ENCODE data around the gene AP5B1. TPM values are rescaled to one million over a fixed set of nuclear protein-coding genes. Genes with fewer than 3 reads are reported as not detected.
A peak's percentile ranks its signal among the peaks of the same experiment; 100 is the strongest.

The AP5B1 gene
- total and polyA plus RNA-seq, 2 donors from 2014 or later: 6.3 to 18.3 TPM

GRCh38 chr11:65810046-65810868 is 29.5 kb upstream of the AP5B1 start:
- FAIRE-seq (no peak), DNase-seq (peak in 1 of 5 donors; percentile 52)
- Histone ChIP-seq H3K4me1 (ENCODE audit: control insufficient read depth in 2 of 3, insufficient read depth in 2 of 3, low read depth in 1 of 3, low read length in 3 of 3) (no peaks in the 10 kb centered on the region), H3K27me3 (ENCODE audit: control insufficient read depth, insufficient read depth, low read length) (no peaks in the 10 kb centered on the region), H3K9me3 (ENCODE audit: control insufficient read depth in 2 of 3, insufficient read depth in 1 of 3, low read length in 3 of 3) (no peaks in the 10 kb centered on the region), H3K9ac (ENCODE audit: low read length in 3 of 3) (no peak overlapping the region), H3K27ac (ENCODE audit: low read depth in 2 of 2, low read length in 2 of 2) (no peak overlapping the region), H3K36me3 (ENCODE audit: control insufficient read depth in 2 of 3, insufficient read depth in 3 of 3, low read length in 3 of 3) (peaks cover 0 to under 1% (median 0%) of the 10 kb centered on the region in 3 donors), H3K4me3 (ENCODE audit: low read length in 3 of 3) (no peak overlapping the region)
- TF ChIP-seq, protein P1, sequence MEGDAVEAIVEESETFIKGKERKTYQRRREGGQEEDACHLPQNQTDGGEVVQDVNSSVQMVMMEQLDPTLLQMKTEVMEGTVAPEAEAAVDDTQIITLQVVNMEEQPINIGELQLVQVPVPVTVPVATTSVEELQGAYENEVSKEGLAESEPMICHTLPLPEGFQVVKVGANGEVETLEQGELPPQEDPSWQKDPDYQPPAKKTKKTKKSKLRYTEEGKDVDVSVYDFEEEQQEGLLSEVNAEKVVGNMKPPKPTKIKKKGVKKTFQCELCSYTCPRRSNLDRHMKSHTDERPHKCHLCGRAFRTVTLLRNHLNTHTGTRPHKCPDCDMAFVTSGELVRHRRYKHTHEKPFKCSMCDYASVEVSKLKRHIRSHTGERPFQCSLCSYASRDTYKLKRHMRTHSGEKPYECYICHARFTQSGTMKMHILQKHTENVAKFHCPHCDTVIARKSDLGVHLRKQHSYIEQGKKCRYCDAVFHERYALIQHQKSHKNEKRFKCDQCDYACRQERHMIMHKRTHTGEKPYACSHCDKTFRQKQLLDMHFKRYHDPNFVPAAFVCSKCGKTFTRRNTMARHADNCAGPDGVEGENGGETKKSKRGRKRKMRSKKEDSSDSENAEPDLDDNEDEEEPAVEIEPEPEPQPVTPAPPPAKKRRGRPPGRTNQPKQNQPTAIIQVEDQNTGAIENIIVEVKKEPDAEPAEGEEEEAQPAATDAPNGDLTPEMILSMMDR (IDR thresholded peaks at IDR 0.05; ENCODE audit: borderline replicate concordance, extremely low read depth, insufficient read depth): no peak
- intact Hi-C loops (cut with DNase I): loop anchor here (10.0 kb wide), 1 partner anchor 95 kb away; the partner anchor contains the start of gene KAT5

DNA sequence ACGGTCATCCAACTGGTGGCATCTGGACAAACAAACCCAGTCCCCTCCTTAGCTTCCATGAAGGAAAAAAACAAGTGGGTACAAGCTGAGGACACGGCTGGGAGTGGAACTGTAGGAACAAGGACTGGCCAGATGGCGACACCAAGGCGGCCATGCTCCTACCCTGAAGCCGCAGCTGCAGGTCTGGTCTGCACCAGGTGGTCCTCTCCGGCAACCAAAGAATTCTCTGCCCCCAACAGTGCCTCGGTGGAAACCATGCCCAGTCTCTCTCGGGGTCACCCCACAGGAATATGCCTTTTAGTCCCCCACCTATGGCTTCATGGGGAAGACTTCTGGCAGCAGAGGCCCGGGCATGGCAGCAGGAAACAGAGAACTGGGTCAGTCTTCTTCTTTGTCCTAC is 28.7 kb upstream of the AP5B1 start:
- Histone ChIP-seq H3K4me1 (ENCODE audit: control insufficient read depth in 2 of 3, insufficient read depth in 2 of 3, low read depth in 1 of 3, low read length in 3 of 3) (no peaks in the 10 kb centered on the region), H3K27ac (ENCODE audit: low read depth in 2 of 2, low read length in 2 of 2) (no peak overlapping the region), H3K9me3 (ENCODE audit: control insufficient read depth in 2 of 3, insufficient read depth in 1 of 3, low read length in 3 of 3) (no peaks in the 10 kb centered on the region), H3K4me3 (ENCODE audit: low read length in 3 of 3) (no peak overlapping the region), H3K27me3 (ENCODE audit: control insufficient read depth, insufficient read depth, low read length) (no peaks in the 10 kb centered on the region), H3K36me3 (ENCODE audit: control insufficient read depth in 2 of 3, insufficient read depth in 3 of 3, low read length in 3 of 3) (no peaks in the 10 kb centered on the region), H3K9ac (ENCODE audit: low read length in 3 of 3) (no peak overlapping the region)
- TF ChIP-seq, protein P1 (IDR thresholded peaks at IDR 0.05; ENCODE audit: borderline replicate concordance, extremely low read depth, insufficient read depth): no peak
- FAIRE-seq (no peak), DNase-seq (peak in 1 of 5 donors; percentile 49)
- intact Hi-C loops (cut with DNase I): no loop called here

- Histone ChIP-seq H3K4me1 (ENCODE audit: control insufficient read depth in 2 of 3, insufficient read depth in 2 of 3, low read depth in 1 of 3, low read length in 3 of 3) (no peaks in the 10 kb centered on the region), H3K9ac (ENCODE audit: low read length in 3 of 3) (no peak overlapping the region), H3K36me3 (ENCODE audit: control insufficient read depth in 2 of 3, insufficient read depth in 3 of 3, low read length in 3 of 3) (no peaks in the 10 kb centered on the region), H3K4me3 (ENCODE audit: low read length in 3 of 3) (no peak overlapping the region), H3K27me3 (ENCODE audit: control insufficient read depth, insufficient read depth, low read length) (no peaks in the 10 kb centered on the region), H3K27ac (ENCODE audit: low read depth in 2 of 2, low read length in 2 of 2) (no peak overlapping the region), H3K9me3 (ENCODE audit: control insufficient read depth in 2 of 3, insufficient read depth in 1 of 3, low read length in 3 of 3) (no peaks in the 10 kb centered on the region)
- TF ChIP-seq, protein P1 (IDR thresholded peaks at IDR 0.05; ENCODE audit: borderline replicate concordance, extremely low read depth, insufficient read depth): no peak
- DNase-seq (peak in 1 of 5 donors; percentile 57), FAIRE-seq (no peak)
- intact Hi-C loops (cut with DNase I): no loop called here
Observed at GRCh38 chr11:65808744-65809341, 28.1 kb upstream of the AP5B1 start.
